ENCODE data around the gene CERS1.
A peak's percentile ranks its signal among the peaks of the same experiment; 100 is the strongest.

Gene CERS1

DNA sequence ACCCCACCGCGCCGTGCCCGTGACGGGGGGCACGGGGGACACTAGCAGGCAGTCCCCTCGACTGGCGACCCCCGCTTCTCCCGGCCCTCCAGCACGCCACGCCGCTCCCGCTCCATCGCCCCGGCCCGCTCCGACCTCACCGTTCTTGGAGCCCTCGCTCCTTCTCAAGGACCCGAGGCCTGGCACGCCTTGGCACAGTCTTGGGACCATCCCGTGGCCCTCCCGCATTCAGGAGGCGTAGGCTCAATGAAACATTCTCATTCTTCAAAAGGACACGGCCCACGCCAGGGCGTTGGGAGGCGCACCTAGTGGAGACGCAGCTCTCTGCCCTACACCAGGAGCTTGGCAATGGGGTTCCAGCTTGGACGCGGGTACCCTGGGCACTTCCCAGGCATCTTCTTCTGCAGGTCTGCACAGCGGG lies 473 bp upstream of the CERS1 start:
- H3K9me2 ChIP-seq (replicated peaks; ENCODE audit: control insufficient read depth, low read length), result no peaks in the 10 kb centered on the region
- no peaks in the 10 kb centered on the region for H3K9me3 ChIP-seq (ENCODE audit: control insufficient read depth, insufficient read depth, low read length)
- H3K4me3 ChIP-seq (ENCODE audit: low read length), result no peak overlapping the region
- H3K36me3 ChIP-seq (ENCODE audit: control insufficient read depth, low read length), result peaks cover 7% of the 10 kb centered on the region; the same call in 1 of the 2 replicates
- H4K20me1 ChIP-seq (ENCODE audit: control insufficient read depth, insufficient read depth, low read depth, low read length), result no peaks in the 10 kb centered on the region
- peaks cover 34% of the 10 kb centered on the region for H3K27me3 ChIP-seq (ENCODE audit: control insufficient read depth, low read length)
- no peaks in the 10 kb centered on the region for H3F3A ChIP-seq (ENCODE audit: control insufficient read depth, insufficient read depth)
- H3K79me2 ChIP-seq (ENCODE audit: control insufficient read depth, low read length), result no peaks in the 10 kb centered on the region
- peaks cover 20% of the 10 kb centered on the region for H3K4me1 ChIP-seq (ENCODE audit: control insufficient read depth, low read length)
- no peak for TF ChIP-seq CTCF (IDR thresholded peaks at IDR 0.05; ENCODE audit: low read depth, low read length, poor library complexity, severe bottlenecking)
- peak; percentile 66; the same call in 1 of the 2 replicates for TF ChIP-seq EZH2phosphoT487 (IDR thresholded peaks at IDR 0.05; ENCODE audit: borderline replicate concordance, low read length)
- no peak overlapping the region for H3K4me2 ChIP-seq (ENCODE audit: low read length)
- no peak overlapping the region for H3K27ac ChIP-seq (ENCODE audit: low read depth, low read length)

GRCh38 chr19:18895038-18895823 lies 727 bp downstream of the CERS1 start:
- H3K9me2 ChIP-seq (replicated peaks; ENCODE audit: control insufficient read depth, low read length), result no peaks in the 10 kb centered on the region
- H3F3A ChIP-seq (ENCODE audit: control insufficient read depth, insufficient read depth), result no peaks in the 10 kb centered on the region
- TF ChIP-seq CTCF (IDR thresholded peaks at IDR 0.05; ENCODE audit: low read depth, low read length, poor library complexity, severe bottlenecking), result no peak
- TF ChIP-seq EZH2phosphoT487 (IDR thresholded peaks at IDR 0.05; ENCODE audit: borderline replicate concordance, low read length), result no peak
- no peak overlapping the region for H3K27ac ChIP-seq (ENCODE audit: low read depth, low read length)
- H3K9me3 ChIP-seq (ENCODE audit: control insufficient read depth, insufficient read depth, low read length), result no peaks in the 10 kb centered on the region
- H3K27me3 ChIP-seq (ENCODE audit: control insufficient read depth, low read length), result peaks cover 34% of the 10 kb centered on the region
- no peaks in the 10 kb centered on the region for H4K20me1 ChIP-seq (ENCODE audit: control insufficient read depth, insufficient read depth, low read depth, low read length)
- no peaks in the 10 kb centered on the region for H3K79me2 ChIP-seq (ENCODE audit: control insufficient read depth, low read length)
- peak overlapping the region; percentile 46; the same call in 1 of the 2 replicates for H3K4me3 ChIP-seq (ENCODE audit: low read length)
- peaks cover 20% of the 10 kb centered on the region for H3K4me1 ChIP-seq (ENCODE audit: control insufficient read depth, low read length)
- peaks cover 4% of the 10 kb centered on the region; the same call in 1 of the 2 replicates for H3K36me3 ChIP-seq (ENCODE audit: control insufficient read depth, low read length)
- H3K4me2 ChIP-seq (ENCODE audit: low read length), result peak overlapping the region; percentile 50

- peaks cover 34% of the 10 kb centered on the region for H3K27me3 ChIP-seq (ENCODE audit: control insufficient read depth, low read length)
- H3K9me2 ChIP-seq (replicated peaks; ENCODE audit: control insufficient read depth, low read length), result no peaks in the 10 kb centered on the region
- H3K9me3 ChIP-seq (ENCODE audit: control insufficient read depth, insufficient read depth, low read length), result no peaks in the 10 kb centered on the region
- no peak overlapping the region for H3K27ac ChIP-seq (ENCODE audit: low read depth, low read length)
- peaks cover 20% of the 10 kb centered on the region for H3K4me1 ChIP-seq (ENCODE audit: control insufficient read depth, low read length)
- no peak overlapping the region for H3K4me3 ChIP-seq (ENCODE audit: low read length)
- peak overlapping the region; percentile 50; the same call in 1 of the 2 replicates for H3K4me2 ChIP-seq (ENCODE audit: low read length)
- peaks cover under 1% of the 10 kb centered on the region; the same call in 1 of the 2 replicates for H3K36me3 ChIP-seq (ENCODE audit: control insufficient read depth, low read length)
- no peak for TF ChIP-seq CTCF (IDR thresholded peaks at IDR 0.05; ENCODE audit: low read depth, low read length, poor library complexity, severe bottlenecking)
- no peak for TF ChIP-seq EZH2phosphoT487 (IDR thresholded peaks at IDR 0.05; ENCODE audit: borderline replicate concordance, low read length)
- no peaks in the 10 kb centered on the region for H3K79me2 ChIP-seq (ENCODE audit: control insufficient read depth, low read length)
- H3F3A ChIP-seq (ENCODE audit: control insufficient read depth, insufficient read depth), result no peaks in the 10 kb centered on the region
- no peaks in the 10 kb centered on the region for H4K20me1 ChIP-seq (ENCODE audit: control insufficient read depth, insufficient read depth, low read depth, low read length)
Measured at GRCh38 chr19:18894254-18895037, 1.5 kb downstream of the CERS1 start.

Measured in DOHH2 (cell line).